Upper lobe of left lung (tissue), 6 donors: ENCODE results near the gene EPB41L4B. TPM values are rescaled to one million over a fixed set of nuclear protein-coding genes. Genes with fewer than 3 reads are reported as not detected.

Source experiments
- ATAC-seq, 2 donors: fragments of 200-7000 bp; cut with Tn5 transposase; one replicate each; pipeline ENCODE4 v1.9.1; 2022; ENCODE audit warnings: mild to moderate bottlenecking in 2 of 2, moderate library complexity in 2 of 2; ENCODE audit not compliant: low FRiP score in 2 of 2
- DNase-seq, 2 donors: peaks; one replicate each; pipeline ENCODE4 v3.0.0-alpha.2; 2019 to 2020
- H3K27ac ChIP-seq, 4 donors: fragments of 200-600 bp; sonication (generic); one replicate each; pipeline ENCODE4 v1.5.1; 2016 to 2019
- H3K27me3 ChIP-seq, 4 donors: fragments of 200-600 bp; sonication (generic); one replicate each; pipeline ENCODE4 v1.5.1; 2017 to 2019
- H3K36me3 ChIP-seq, 4 donors: fragments of 200-600 bp; sonication (generic); one replicate each; pipeline ENCODE4 v1.5.1; 2016 to 2019
- H3K4me1 ChIP-seq, 4 donors: fragments of 200-600 bp; sonication (generic); one replicate each; pipeline ENCODE4 v1.5.1; 2018 to 2019
- H3K4me3 ChIP-seq, 4 donors: fragments of 200-600 bp; sonication (generic); one replicate each; pipeline ENCODE4 v1.5.1; 2017 to 2019; ENCODE audit warnings: mild to moderate bottlenecking in 2 of 4, moderate library complexity in 1 of 4
- H3K9me3 ChIP-seq, 4 donors: fragments of 200-600 bp; sonication (generic); one replicate each; pipeline ENCODE4 v1.5.1; 2018 to 2019
- CTCF ChIP-seq, 6 experiments: fragments of 450-650 bp in 4 of 6; fragments of 200-600 bp in 2 of 6; sonication (generic) in 2 of 6; IDR thresholded peaks; one replicate each; pipeline ENCODE4 v1.5.1; 2016 to 2019; ENCODE audit warnings: antibody characterized with exemption in 6 of 6
- EP300 ChIP-seq, 4 donors: sonication (generic); formaldehyde crosslinking; IDR thresholded peaks; one replicate each; pipeline ENCODE4 v1.5.1; 2017; ENCODE audit warnings: antibody characterized with exemption in 4 of 4, control low read depth in 2 of 4
- POLR2A ChIP-seq, 4 donors: fragments of 450-650 bp; IDR thresholded peaks; one replicate each; pipeline ENCODE4 v1.5.1; 2016 to 2017; ENCODE audit warnings: antibody characterized with exemption in 4 of 4, mild to moderate bottlenecking in 2 of 4
- POLR2AphosphoS5 ChIP-seq, 2 donors: sonication (generic); formaldehyde crosslinking; IDR thresholded peaks; one replicate each; pipeline ENCODE4 v1.5.1; 2017; ENCODE audit warnings: antibody characterized with exemption in 2 of 2
- WGBS, 2 donors: methylation state at CpG; one replicate each; pipeline ENCODE4 v1.1.5; 2017 to 2018; 5-methylcytosine and 5-hydroxymethylcytosine counted together
- total RNA-seq, 6 donors: library from RNA; depleted of rRNA in 4 of 6; stranded (reverse); fragments of >200 nt in 4 of 6; gene quantifications; one replicate each; pipeline versions ENCODE4 v1.1.0 to v1.2.1, GENCODE V29; 2016 to 2021
- donor health status: DM: no; HTN: no; CAD: no; lungs with moderate emphysema.
- donor health status: DM: no; HTN: yes; CAD: no; lungs with severe emphysema.

The EPB41L4B gene
- total RNA-seq, 6 donors from 2014 or later, result 8.3 to 28.0 (median 10.9) TPM

- no peaks in the 10 kb centered on the region for H3K9me3 ChIP-seq
- 68 to 72% methylated on average over 9 of the region's 9 CpGs for WGBS, 2 donors
- TF ChIP-seq POLR2AphosphoS5 (IDR thresholded peaks at IDR 0.05), result no peak
- H3K36me3 ChIP-seq, result no peaks in the 10 kb centered on the region
- no peaks in the 10 kb centered on the region for H3K4me1 ChIP-seq
- H3K27ac ChIP-seq, result no peak overlapping the region
- no peaks in the 10 kb centered on the region for H3K27me3 ChIP-seq
- DNase-seq (no peak), ATAC-seq (no peak)
- H3K4me3 ChIP-seq, result no peak overlapping the region
Observed at GRCh38 chr9:109186857-109187520, 133.9 kb downstream of the EPB41L4B start.

- no peaks in the 10 kb centered on the region for H3K36me3 ChIP-seq
- TF ChIP-seq CTCF (IDR thresholded peaks at IDR 0.05), result peak in 1 of 6 experiments; percentile 10
- no peak for TF ChIP-seq POLR2A (IDR thresholded peaks at IDR 0.05)
- no peak for TF ChIP-seq EP300 (IDR thresholded peaks at IDR 0.05)
- no peak for TF ChIP-seq POLR2AphosphoS5 (IDR thresholded peaks at IDR 0.05)
- no peaks in the 10 kb centered on the region for H3K4me1 ChIP-seq
- H3K27ac ChIP-seq, result no peak overlapping the region
- no peak overlapping the region for H3K4me3 ChIP-seq
- H3K9me3 ChIP-seq, result no peaks in the 10 kb centered on the region
- peak in 1 of 2 donors; percentile 39 for DNase-seq
- ATAC-seq, result no peak
- H3K27me3 ChIP-seq, result no peaks in the 10 kb centered on the region
- WGBS, 2 donors, result 70 to 77% methylated on average over 10 to 13 of the region's 13 CpGs
Observed at GRCh38 chr9:109182940-109183798, 137.7 kb downstream of the EPB41L4B start.

GRCh38 chr9:109182550-109182939, 138.3 kb downstream of the EPB41L4B start:
- no peaks in the 10 kb centered on the region for H3K27me3 ChIP-seq
- H3K4me1 ChIP-seq, result no peaks in the 10 kb centered on the region
- H3K27ac ChIP-seq, result no peak overlapping the region
- H3K9me3 ChIP-seq, result no peaks in the 10 kb centered on the region
- no peak for DNase-seq
- TF ChIP-seq CTCF (IDR thresholded peaks at IDR 0.05), result no peak
- no peak for TF ChIP-seq EP300 (IDR thresholded peaks at IDR 0.05)
- no peak overlapping the region for H3K4me3 ChIP-seq
- WGBS, 2 donors, result 84 to 88% methylated on average over 9 of the region's 9 CpGs
- no peak for ATAC-seq
- H3K36me3 ChIP-seq, result no peaks in the 10 kb centered on the region

GRCh38 chr9:109181284-109181683, 139.6 kb downstream of the EPB41L4B start:
- no peak overlapping the region for H3K4me3 ChIP-seq
- WGBS, 2 donors, result 79 to 95% methylated on average over 1 of the region's 1 CpG
- no peaks in the 10 kb centered on the region for H3K4me1 ChIP-seq
- no peaks in the 10 kb centered on the region for H3K36me3 ChIP-seq
- no peaks in the 10 kb centered on the region for H3K9me3 ChIP-seq
- H3K27ac ChIP-seq, result no peak overlapping the region
- DNase-seq (no peak), ATAC-seq (no peak)
- H3K27me3 ChIP-seq, result no peaks in the 10 kb centered on the region
- TF ChIP-seq POLR2AphosphoS5 (IDR thresholded peaks at IDR 0.05), result no peak

- TF ChIP-seq POLR2AphosphoS5 (IDR thresholded peaks at IDR 0.05) (no peak), EP300 (IDR thresholded peaks at IDR 0.05) (no peak), POLR2A (IDR thresholded peaks at IDR 0.05) (no peak), CTCF (IDR thresholded peaks at IDR 0.05) (no peak)
- H3K4me3 ChIP-seq, result no peak overlapping the region
- no peaks in the 10 kb centered on the region for H3K27me3 ChIP-seq
- H3K9me3 ChIP-seq, result no peaks in the 10 kb centered on the region
- H3K36me3 ChIP-seq, result no peaks in the 10 kb centered on the region
- no peaks in the 10 kb centered on the region for H3K4me1 ChIP-seq
- no peak overlapping the region for H3K27ac ChIP-seq
- no peak for DNase-seq
- WGBS, 2 donors, result 62 to 93% methylated on average over 7 to 9 of the region's 9 CpGs
- ATAC-seq, result no peak
Observed at GRCh38 chr9:109179801-109180523, 140.9 kb downstream of the EPB41L4B start.
